Hepatocyte (in vitro differentiated cells): Measurements from ENCODE around the gene TBC1D24. TPM values are rescaled to one million over a fixed set of nuclear protein-coding genes. Genes with fewer than 3 reads are reported as not detected.
"Not testable (repeated sequence)": the region's sequence is repeated elsewhere in the genome, so short reads cannot be mapped to it uniquely, and the experiment has no call there.

ENCODE experiments used
- DNase-seq: peaks from one replicate; pipeline ENCODE4 v3.0.0-alpha.2; 2016; ENCODE audit warnings: low spot score
- H2AFZ ChIP-seq: fragments of 200-600 bp; sonication (generic); 2 replicates; pipeline ENCODE4 v1.6.0; 2016; ENCODE audit warnings: antibody characterized with exemption, mild to moderate bottlenecking
- H3K27ac ChIP-seq: fragments of 200-600 bp; sonication (generic); 2 replicates; pipeline ENCODE4 v1.5.1; 2016; ENCODE audit warnings: mild to moderate bottlenecking
- H3K27me3 ChIP-seq: fragments of 200-600 bp; sonication (generic); 2 replicates; pipeline ENCODE4 v1.6.1; 2016
- H3K36me3 ChIP-seq: fragments of 200-600 bp; sonication (generic); replicated peaks from 2 replicates; pipeline ENCODE4 v1.5.1; 2016; ENCODE audit warnings: low read depth; ENCODE audit not compliant: insufficient read depth
- H3K4me1 ChIP-seq: fragments of 200-600 bp; sonication (generic); 2 replicates; pipeline ENCODE4 v1.5.1; 2016; ENCODE audit warnings: mild to moderate bottlenecking, moderate library complexity; ENCODE audit not compliant: insufficient read depth
- H3K4me2 ChIP-seq: fragments of 200-600 bp; sonication (generic); 2 replicates; pipeline ENCODE4 v1.6.0; 2016
- H3K4me3 ChIP-seq: fragments of 200-600 bp; sonication (generic); 2 replicates; pipeline ENCODE4 v1.5.1; 2016; ENCODE audit warnings: mild to moderate bottlenecking
- H3K79me2 ChIP-seq: fragments of 200-600 bp; sonication (generic); 2 replicates; pipeline ENCODE4 v1.6.0; 2017; ENCODE audit warnings: mild to moderate bottlenecking
- H3K9me2 ChIP-seq: fragments of 200-600 bp; sonication (generic); replicated peaks from 2 replicates; pipeline ENCODE4 v1.6.0; 2017; ENCODE audit warnings: mild to moderate bottlenecking; ENCODE audit not compliant: insufficient read depth
- H3K9me3 ChIP-seq: fragments of 200-600 bp; sonication (generic); 2 replicates; pipeline ENCODE4 v1.5.1; 2016; ENCODE audit warnings: low read depth, mild to moderate bottlenecking
- H4K20me1 ChIP-seq: fragments of 200-600 bp; sonication (generic); 2 replicates; pipeline ENCODE4 v1.6.0; 2016; ENCODE audit warnings: mild to moderate bottlenecking; ENCODE audit not compliant: insufficient read depth, poor library complexity, severe bottlenecking
- WGBS: methylation state at CpG from one replicate; pipeline ENCODE4 v1.1.6; 2016; ENCODE audit warnings: low lambda C conversion rate; ENCODE audit errors: missing lambda C conversion rate; 5-methylcytosine and 5-hydroxymethylcytosine counted together
- microRNA counts: library from miRNA; unstranded; fragments of <30 nt; microRNA quantifications from one replicate; lab custom pipeline; 2017
- microRNA-seq: library from miRNA; unstranded; fragments of <30 nt; microRNA quantifications from one replicate; pipeline ENCODE4, GENCODE V29; 2017
- polyA plus RNA-seq: library from polyadenylated mRNA; unstranded; fragments of >200 nt; fragmentation: Nextera tagmentation; extraction: Ambion mirVana; gene quantifications from 2 replicates; pipeline ENCODE4 v1.2.1, GENCODE V29; 2016
- small RNA-seq: library from RNA; depleted of rRNA; stranded (forward); fragments of <200 nt; gene quantifications from one replicate; pipeline ENCODE3, GENCODE V24; 2014
- total RNA-seq: library from RNA; depleted of rRNA; stranded (reverse); fragments of >200 nt; gene quantifications from 2 replicates; pipeline ENCODE4 v1.2.3, GENCODE V29; 2014
- TF ChIP-seq, protein P1 (sequence below): fragments of 200-600 bp; sonication (generic); IDR thresholded peaks from 2 replicates; pipeline ENCODE4 v1.5.1; 2016; ENCODE audit warnings: antibody characterized with exemption, mild to moderate bottlenecking; ENCODE audit not compliant: poor library complexity

Gene TBC1D24
- total and polyA plus RNA-seq, 2 experiments from 2014 or later: 8.3 to 13.6 TPM

DNA sequence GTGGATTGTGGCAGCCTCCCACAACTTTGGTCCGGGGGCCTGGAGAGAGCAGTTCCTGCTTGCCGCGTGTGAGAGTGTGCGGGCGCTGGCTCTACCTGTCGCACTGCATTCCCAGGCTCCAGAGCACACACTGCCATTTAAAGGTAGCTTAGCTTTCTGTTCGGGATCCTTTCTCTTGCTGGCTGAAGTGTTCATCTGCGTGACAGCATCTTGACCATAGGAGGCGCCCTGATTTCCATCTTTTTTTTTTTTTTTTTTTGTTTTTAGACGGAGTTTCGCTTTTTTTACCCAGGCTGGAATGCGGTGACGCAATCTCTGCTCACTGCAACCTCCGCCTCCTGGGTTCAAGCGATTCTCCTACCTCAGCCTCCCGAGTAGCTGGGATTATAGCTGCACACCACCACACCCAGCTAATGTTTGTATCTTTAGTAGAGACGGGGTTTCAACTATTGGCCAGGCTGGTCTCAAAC, 76.5 kb downstream of the TBC1D24 start:
- not testable (repeated sequence) for H3K4me1 ChIP-seq, H3K9me3 ChIP-seq, H4K20me1 ChIP-seq, H2AFZ ChIP-seq, H3K9me2 ChIP-seq, H3K4me3 ChIP-seq, H3K79me2 ChIP-seq, H3K27me3 ChIP-seq, H3K36me3 ChIP-seq
- WGBS: 40% methylated on average over 15 of the region's 17 CpGs
- TF ChIP-seq, protein P1, sequence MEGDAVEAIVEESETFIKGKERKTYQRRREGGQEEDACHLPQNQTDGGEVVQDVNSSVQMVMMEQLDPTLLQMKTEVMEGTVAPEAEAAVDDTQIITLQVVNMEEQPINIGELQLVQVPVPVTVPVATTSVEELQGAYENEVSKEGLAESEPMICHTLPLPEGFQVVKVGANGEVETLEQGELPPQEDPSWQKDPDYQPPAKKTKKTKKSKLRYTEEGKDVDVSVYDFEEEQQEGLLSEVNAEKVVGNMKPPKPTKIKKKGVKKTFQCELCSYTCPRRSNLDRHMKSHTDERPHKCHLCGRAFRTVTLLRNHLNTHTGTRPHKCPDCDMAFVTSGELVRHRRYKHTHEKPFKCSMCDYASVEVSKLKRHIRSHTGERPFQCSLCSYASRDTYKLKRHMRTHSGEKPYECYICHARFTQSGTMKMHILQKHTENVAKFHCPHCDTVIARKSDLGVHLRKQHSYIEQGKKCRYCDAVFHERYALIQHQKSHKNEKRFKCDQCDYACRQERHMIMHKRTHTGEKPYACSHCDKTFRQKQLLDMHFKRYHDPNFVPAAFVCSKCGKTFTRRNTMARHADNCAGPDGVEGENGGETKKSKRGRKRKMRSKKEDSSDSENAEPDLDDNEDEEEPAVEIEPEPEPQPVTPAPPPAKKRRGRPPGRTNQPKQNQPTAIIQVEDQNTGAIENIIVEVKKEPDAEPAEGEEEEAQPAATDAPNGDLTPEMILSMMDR: peak; percentile 31
- peak; percentile 48 for DNase-seq
- Histone ChIP-seq H3K4me2 (peak overlapping the region; percentile 70), H3K27ac (peak overlapping the region; percentile 92)

DNA sequence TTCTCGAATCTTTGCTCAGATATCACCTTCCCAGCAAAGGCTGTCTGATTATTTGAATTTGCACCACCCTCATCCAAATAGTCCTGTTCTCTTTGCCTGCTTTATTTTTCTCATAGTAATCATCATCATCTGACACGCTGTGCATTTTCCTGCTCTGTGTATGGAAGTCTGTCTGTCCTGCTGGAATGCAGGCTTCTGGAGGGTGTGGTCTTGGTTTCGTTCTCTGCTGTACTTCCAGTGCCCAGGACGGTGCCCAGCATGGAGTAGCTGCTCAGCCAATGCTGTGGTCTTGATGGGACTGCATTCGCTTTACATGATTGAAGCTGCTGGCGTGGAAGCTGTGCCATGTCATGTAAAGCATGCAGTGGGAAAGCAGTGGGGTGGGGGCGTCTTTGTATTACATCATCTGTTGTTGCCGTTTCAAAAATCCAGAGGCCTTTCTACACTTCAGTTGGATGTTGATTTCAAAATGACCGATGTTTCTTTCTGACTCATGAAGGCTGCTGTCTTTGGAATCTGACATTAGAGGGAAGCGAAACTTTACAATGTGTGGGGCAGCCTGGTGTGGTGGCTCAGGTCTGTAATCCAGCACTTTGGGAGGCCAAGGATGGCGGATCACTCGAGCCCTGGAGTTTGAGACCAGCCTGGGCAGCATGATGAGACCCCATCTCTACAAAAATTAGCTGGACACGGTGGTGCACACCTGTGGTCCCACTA, 79.9 kb downstream of the TBC1D24 start:
- DNase-seq, H3K4me1 ChIP-seq: not testable (repeated sequence)
- WGBS: no CpG with 5 or more reads among the region's 13 CpGs

More for the DNA sequence above, 79.9 kb downstream of the TBC1D24 start:
- not testable (repeated sequence) for H3K36me3 ChIP-seq, H3K27ac ChIP-seq, H3K79me2 ChIP-seq, H2AFZ ChIP-seq, H3K9me2 ChIP-seq, H3K9me3 ChIP-seq, H3K27me3 ChIP-seq, H3K4me3 ChIP-seq, H3K4me2 ChIP-seq, H4K20me1 ChIP-seq

MicroRNA genes within 50 kb of the gene (microRNA counts, 767-probe panel; counts per million panel counts)
- microRNA hsa-miR-3178 (lab: Ali Mortazavi, UCI): not detected

Small RNA genes within 50 kb of the gene (microRNA-seq; reads per million reads assigned to microRNA genes)
- not detected for gene MIR3178
- gene MIR6767: not detected
- gene MIR6768: 1.3 reads per million

Small RNA genes within 50 kb of the gene (small RNA-seq; reads per million reads assigned to genes)
- not detected for gene AC093525.1
- not detected for gene MIR3178
- not detected for gene MIR6768

Other genes starting within 250 kb of the TBC1D24 start
- gene DNASE1L2, start 238.7 kb upstream of the TBC1D24 start, total RNA-seq: 0.23 and 0.64 TPM in 2 replicates
- 0.27 and 0.80 TPM in 2 replicates for gene DNASE1L2, start 238.7 kb upstream of the TBC1D24 start, polyA plus RNA-seq
- gene ECI1, start 223.5 kb upstream of the TBC1D24 start, total RNA-seq: 59.9 and 71.4 TPM in 2 replicates
- gene ECI1, start 223.5 kb upstream of the TBC1D24 start, polyA plus RNA-seq: 133 and 156 TPM in 2 replicates
- gene RNPS1, start 207.0 kb upstream of the TBC1D24 start, total RNA-seq: 107 and 128 TPM in 2 replicates
- 198 and 211 TPM in 2 replicates for gene RNPS1, start 207.0 kb upstream of the TBC1D24 start, polyA plus RNA-seq
- 1.5 and 1.8 TPM in 2 replicates for gene ABCA3, start 134.4 kb upstream of the TBC1D24 start, total RNA-seq
- gene ABCA3, start 134.4 kb upstream of the TBC1D24 start, polyA plus RNA-seq: 0.94 and 4.9 TPM in 2 replicates
- gene CCNF, start 45.7 kb upstream of the TBC1D24 start, total RNA-seq: 4.7 TPM in 2 replicates
- 4.3 and 6.5 TPM in 2 replicates for gene CCNF, start 45.7 kb upstream of the TBC1D24 start, polyA plus RNA-seq
- gene TEDC2, start 15.0 kb upstream of the TBC1D24 start, total RNA-seq: 6.2 and 7.6 TPM in 2 replicates
- 7.1 and 8.1 TPM in 2 replicates for gene TEDC2, start 15.0 kb upstream of the TBC1D24 start, polyA plus RNA-seq
- 4.5 and 4.8 TPM in 2 replicates for gene NTN3, start 3.8 kb upstream of the TBC1D24 start, total RNA-seq
- gene NTN3, start 3.8 kb upstream of the TBC1D24 start, polyA plus RNA-seq: 1.1 and 2.4 TPM in 2 replicates
- gene ATP6V0C, start 38.8 kb downstream of the TBC1D24 start, total RNA-seq: 81.4 and 89.8 TPM in 2 replicates
- gene ATP6V0C, start 38.8 kb downstream of the TBC1D24 start, polyA plus RNA-seq: 375 and 385 TPM in 2 replicates
- gene AMDHD2, start 45.2 kb downstream of the TBC1D24 start, total RNA-seq: 43.6 and 50.3 TPM in 2 replicates
- gene AMDHD2, start 45.2 kb downstream of the TBC1D24 start, polyA plus RNA-seq: 70.8 and 77.0 TPM in 2 replicates
- gene CEMP1, start 56.3 kb downstream of the TBC1D24 start, total RNA-seq: not detected in 2 replicates
- gene CEMP1, start 56.3 kb downstream of the TBC1D24 start, polyA plus RNA-seq: 11.1 and 21.6 TPM in 2 replicates
- gene PDPK1, start 62.9 kb downstream of the TBC1D24 start, total RNA-seq: 29.8 and 34.5 TPM in 2 replicates
- gene PDPK1, start 62.9 kb downstream of the TBC1D24 start, polyA plus RNA-seq: 23.6 and 27.1 TPM in 2 replicates
- 22.7 and 31.5 TPM in 2 replicates for gene KCTD5, start 207.4 kb downstream of the TBC1D24 start, total RNA-seq
- gene KCTD5, start 207.4 kb downstream of the TBC1D24 start, polyA plus RNA-seq: 24.5 and 32.2 TPM in 2 replicates
- 1.4 and 4.3 TPM in 2 replicates for gene PRSS27, start 245.1 kb downstream of the TBC1D24 start, total RNA-seq
- 1.4 and 4.8 TPM in 2 replicates for gene PRSS27, start 245.1 kb downstream of the TBC1D24 start, polyA plus RNA-seq